GDM1 (cell line): ENCODE data around the gene COX15.
A peak's percentile ranks its signal among the peaks of the same experiment; 100 is the strongest.
"Not testable (repeated sequence)": the region's sequence is repeated elsewhere in the genome, so short reads cannot be mapped to it uniquely, and the experiment has no call there.

Source experiments
- DNase-seq: peaks from one replicate; lab custom pipeline; 2025; lab: John Stamatoyannopoulos, UW

COX15 gene

GRCh38 chr10:99732033-99732842, at the start of gene COX15, which contains the start of gene CUTC:
COX15 (minus strand) TSS chr10:99732127; CDS start chr10:99732049, 78 bp downstream.
CUTC (plus strand) TSS chr10:99732234; CDS start chr10:99732349, 115 bp downstream.
- DNase-seq, result peak; percentile 92

- peak; percentile 3 for DNase-seq
Observed at GRCh38 chr10:99779335-99779734, 47.4 kb upstream of the COX15 start.

GRCh38 chr10:99777918-99778714, 46.2 kb upstream of the COX15 start:
- no peak for DNase-seq

GRCh38 chr10:99775850-99776249, 43.9 kb upstream of the COX15 start:
- no peak for DNase-seq

- DNase-seq, result no peak
Observed at GRCh38 chr10:99770408-99771045, 38.6 kb upstream of the COX15 start.

GRCh38 chr10:99769706-99770105, 37.8 kb upstream of the COX15 start:
- DNase-seq, result no peak

- DNase-seq, result no peak
Observed at GRCh38 chr10:99768556-99768955, 36.6 kb upstream of the COX15 start.

- no peak for DNase-seq
Observed at GRCh38 chr10:99767901-99768300, 36.0 kb upstream of the COX15 start.

- no peak for DNase-seq
Observed at GRCh38 chr10:99766302-99766681, 34.4 kb upstream of the COX15 start.

- DNase-seq, result no peak
Observed at GRCh38 chr10:99765672-99766301, 33.9 kb upstream of the COX15 start.

- DNase-seq, result no peak
Observed at GRCh38 chr10:99761365-99761764, 29.4 kb upstream of the COX15 start.

- no peak for DNase-seq
Observed at GRCh38 chr10:99760321-99760720, 28.4 kb upstream of the COX15 start.

- DNase-seq, result no peak
Observed at GRCh38 chr10:99758211-99758891, 26.4 kb upstream of the COX15 start.

- no peak for DNase-seq
Observed at GRCh38 chr10:99756159-99756558, 24.2 kb upstream of the COX15 start.

- no peak for DNase-seq
Observed at GRCh38 chr10:99754670-99755069, 22.7 kb upstream of the COX15 start.

- DNase-seq, result no peak
Observed at GRCh38 chr10:99750641-99751040, 18.7 kb upstream of the COX15 start.

GRCh38 chr10:99748823-99749451, 17.0 kb upstream of the COX15 start:
- DNase-seq, result no peak

GRCh38 chr10:99746166-99746565, 14.2 kb upstream of the COX15 start:
- not testable (repeated sequence) for DNase-seq

- no peak for DNase-seq
Observed at GRCh38 chr10:99743841-99744240, 11.9 kb upstream of the COX15 start.

- DNase-seq, result no peak
Observed at GRCh38 chr10:99742701-99743100, 10.8 kb upstream of the COX15 start.

GRCh38 chr10:99742254-99742653, 10.3 kb upstream of the COX15 start:
- DNase-seq, result no peak
